ENCODE results near the gene NXNL1.
"Not testable (repeated sequence)": the region's sequence is repeated elsewhere in the genome, so short reads cannot be mapped to it uniquely, and the experiment has no call there.

GRCh38 chr19:17508558-17508933 lies 47.8 kb upstream of the NXNL1 start:
- TF ChIP-seq POLR2A, CTCF, POLR2AphosphoS5 (IDR thresholded peaks at IDR 0.05): not testable (repeated sequence)

Data from sigmoid colon (tissue), 4 donors.